Epithelial cell of umbilical artery (primary cell): ENCODE data around the gene FKBP6. TPM values are rescaled to one million over a fixed set of nuclear protein-coding genes. Genes with fewer than 3 reads are reported as not detected.

ENCODE experiments used
- total RNA-seq: library from RNA; depleted of rRNA; stranded (reverse); fragments of >200 nt; gene quantifications from 2 replicates; pipeline ENCODE4 v1.2.3, GENCODE V29; 2014

FKBP6 gene, protein sequence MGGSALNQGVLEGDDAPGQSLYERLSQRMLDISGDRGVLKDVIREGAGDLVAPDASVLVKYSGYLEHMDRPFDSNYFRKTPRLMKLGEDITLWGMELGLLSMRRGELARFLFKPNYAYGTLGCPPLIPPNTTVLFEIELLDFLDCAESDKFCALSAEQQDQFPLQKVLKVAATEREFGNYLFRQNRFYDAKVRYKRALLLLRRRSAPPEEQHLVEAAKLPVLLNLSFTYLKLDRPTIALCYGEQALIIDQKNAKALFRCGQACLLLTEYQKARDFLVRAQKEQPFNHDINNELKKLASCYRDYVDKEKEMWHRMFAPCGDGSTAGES
- not detected in 2 replicates for total RNA-seq

DNA sequence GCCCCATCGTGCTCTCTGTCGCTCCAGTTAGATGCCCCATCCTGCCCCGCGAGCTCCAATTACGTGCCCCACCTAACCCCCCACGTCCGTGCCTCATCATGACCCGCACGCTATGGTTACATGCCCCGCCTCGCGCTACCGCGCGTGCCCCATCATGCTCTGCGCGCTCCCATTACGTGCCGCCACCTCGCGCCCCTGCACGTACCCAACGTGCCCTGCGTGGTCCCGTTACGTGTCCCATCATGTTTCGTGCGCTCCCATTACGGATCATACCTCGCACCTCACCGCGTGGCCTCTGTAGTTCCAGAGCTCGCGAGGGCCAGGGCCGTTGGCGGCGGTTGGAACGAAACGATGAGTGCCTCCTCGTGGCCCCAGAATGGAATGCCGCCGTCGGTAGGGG lies at the start of gene FKBP6, which contains the start of gene TRIM50:
Gene FKBP6, plus strand, starts transcription at position 240 of the 400 bp plus-strand sequence. CDS start 268 bp downstream, outside the sequence.
Gene TRIM50, minus strand, starts transcription at position 161 of the 400 bp plus-strand sequence. CDS start 3,295 bp downstream, outside the sequence.

DNA sequence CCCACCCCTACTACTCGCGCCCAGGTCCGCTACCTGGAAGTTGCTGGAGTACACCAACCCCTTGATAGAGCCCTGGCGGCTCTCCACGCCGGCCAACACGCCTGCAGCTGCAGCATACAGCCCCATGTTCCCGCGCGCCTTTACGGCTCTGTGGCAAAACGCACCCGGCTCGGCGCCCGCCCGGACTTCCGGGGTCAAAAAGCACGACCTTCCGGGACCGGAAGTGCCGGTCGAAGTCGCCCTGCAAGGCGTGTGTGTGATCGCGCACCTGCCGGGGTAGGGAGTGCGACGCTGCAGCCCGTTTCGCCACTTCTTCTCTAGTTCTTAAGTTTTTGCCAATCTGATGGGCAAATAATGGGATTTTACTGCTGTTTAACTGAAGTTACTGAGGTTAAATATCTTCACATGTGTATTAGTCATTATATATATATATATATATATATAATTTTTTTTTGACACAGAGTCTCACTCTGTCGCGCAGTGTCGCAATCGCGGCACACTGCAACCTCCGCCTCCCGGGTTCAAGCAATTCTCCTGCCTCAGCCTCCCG lies 19.2 kb upstream of the FKBP6 start, which contains the start of gene NSUN5:
Gene NSUN5, minus strand, starts transcription at position 162 of the 550 bp plus-strand sequence. Its CDS starts 36 bp downstream, at position 126.

Other genes starting within 250 kb of the FKBP6 start
- not detected in 2 replicates for gene SPDYE9, start 242.1 kb upstream of the FKBP6 start, total RNA-seq
- 14.6 and 25.4 TPM in 2 replicates for gene NSUN5, start 19.3 kb upstream of the FKBP6 start, total RNA-seq
- gene TRIM50, start 79 bp upstream of the FKBP6 start, total RNA-seq, result not detected in 2 replicates
- 1.1 and 1.6 TPM in 2 replicates for gene FZD9, start 105.6 kb downstream of the FKBP6 start, total RNA-seq
- gene BAZ1B, start 194.1 kb downstream of the FKBP6 start, total RNA-seq, result 43.5 and 58.8 TPM in 2 replicates
- 20.1 and 24.0 TPM in 2 replicates for gene BCL7B, start 229.5 kb downstream of the FKBP6 start, total RNA-seq